ENCODE data around the gene ALOX15B.

Gene ALOX15B

DNA sequence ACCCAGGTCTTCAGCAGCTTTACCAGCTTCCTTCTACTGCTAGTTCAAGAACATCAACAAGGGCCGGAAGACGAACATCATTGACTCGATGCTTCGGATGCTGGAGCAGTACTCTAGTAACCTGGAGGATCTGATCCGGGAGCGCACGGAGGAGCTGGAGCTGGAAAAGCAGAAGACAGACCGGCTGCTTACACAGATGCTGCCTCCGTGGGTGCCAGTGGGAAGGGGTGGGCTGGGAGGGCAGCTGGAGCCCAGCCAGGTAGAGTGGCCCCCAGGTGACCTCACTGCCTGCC lies 24.4 kb upstream of the ALOX15B start:
- TF ChIP-seq, protein P1, sequence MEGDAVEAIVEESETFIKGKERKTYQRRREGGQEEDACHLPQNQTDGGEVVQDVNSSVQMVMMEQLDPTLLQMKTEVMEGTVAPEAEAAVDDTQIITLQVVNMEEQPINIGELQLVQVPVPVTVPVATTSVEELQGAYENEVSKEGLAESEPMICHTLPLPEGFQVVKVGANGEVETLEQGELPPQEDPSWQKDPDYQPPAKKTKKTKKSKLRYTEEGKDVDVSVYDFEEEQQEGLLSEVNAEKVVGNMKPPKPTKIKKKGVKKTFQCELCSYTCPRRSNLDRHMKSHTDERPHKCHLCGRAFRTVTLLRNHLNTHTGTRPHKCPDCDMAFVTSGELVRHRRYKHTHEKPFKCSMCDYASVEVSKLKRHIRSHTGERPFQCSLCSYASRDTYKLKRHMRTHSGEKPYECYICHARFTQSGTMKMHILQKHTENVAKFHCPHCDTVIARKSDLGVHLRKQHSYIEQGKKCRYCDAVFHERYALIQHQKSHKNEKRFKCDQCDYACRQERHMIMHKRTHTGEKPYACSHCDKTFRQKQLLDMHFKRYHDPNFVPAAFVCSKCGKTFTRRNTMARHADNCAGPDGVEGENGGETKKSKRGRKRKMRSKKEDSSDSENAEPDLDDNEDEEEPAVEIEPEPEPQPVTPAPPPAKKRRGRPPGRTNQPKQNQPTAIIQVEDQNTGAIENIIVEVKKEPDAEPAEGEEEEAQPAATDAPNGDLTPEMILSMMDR (IDR thresholded peaks at IDR 0.05; ENCODE audit: borderline replicate concordance, extremely low read depth, low read length, poor library complexity, severe bottlenecking): no peak
- TF ChIP-seq EZH2 (IDR thresholded peaks at IDR 0.05; ENCODE audit: borderline replicate concordance, low read depth, low read length, severe bottlenecking): no peak
- H3K4me2 ChIP-seq (ENCODE audit: insufficient read depth, low read length): no peak overlapping the region
- H3K4me3 ChIP-seq (ENCODE audit: low read depth in 1 of 2, low read length in 2 of 2): no peak overlapping the region
- no peaks in the 10 kb centered on the region for H3K79me2 ChIP-seq (ENCODE audit: insufficient read depth, low read length)
- no peaks in the 10 kb centered on the region for H3K4me1 ChIP-seq (ENCODE audit: insufficient read depth, low read length)
- no peaks in the 10 kb centered on the region for H3K36me3 ChIP-seq (ENCODE audit: insufficient read depth, low read length)
- no peak overlapping the region for H2AFZ ChIP-seq (ENCODE audit: low read depth, low read length)
- H3K9me3 ChIP-seq (ENCODE audit: insufficient read depth, low read length, severe bottlenecking): no peaks in the 10 kb centered on the region
- no peaks in the 10 kb centered on the region; the same call in 1 of the 2 replicates for H4K20me1 ChIP-seq (ENCODE audit: insufficient read depth, low read length)
- H3K27ac ChIP-seq (ENCODE audit: low read length): no peak overlapping the region
- H3K9ac ChIP-seq (ENCODE audit: low read depth, low read length): no peak overlapping the region
- peaks cover 5% of the 10 kb centered on the region for H3K27me3 ChIP-seq (ENCODE audit: insufficient read depth, low read length, poor library complexity)
- DNase-seq: no peak
- no peak for ATAC-seq (ENCODE audit: insufficient read depth, low read depth)

DNA sequence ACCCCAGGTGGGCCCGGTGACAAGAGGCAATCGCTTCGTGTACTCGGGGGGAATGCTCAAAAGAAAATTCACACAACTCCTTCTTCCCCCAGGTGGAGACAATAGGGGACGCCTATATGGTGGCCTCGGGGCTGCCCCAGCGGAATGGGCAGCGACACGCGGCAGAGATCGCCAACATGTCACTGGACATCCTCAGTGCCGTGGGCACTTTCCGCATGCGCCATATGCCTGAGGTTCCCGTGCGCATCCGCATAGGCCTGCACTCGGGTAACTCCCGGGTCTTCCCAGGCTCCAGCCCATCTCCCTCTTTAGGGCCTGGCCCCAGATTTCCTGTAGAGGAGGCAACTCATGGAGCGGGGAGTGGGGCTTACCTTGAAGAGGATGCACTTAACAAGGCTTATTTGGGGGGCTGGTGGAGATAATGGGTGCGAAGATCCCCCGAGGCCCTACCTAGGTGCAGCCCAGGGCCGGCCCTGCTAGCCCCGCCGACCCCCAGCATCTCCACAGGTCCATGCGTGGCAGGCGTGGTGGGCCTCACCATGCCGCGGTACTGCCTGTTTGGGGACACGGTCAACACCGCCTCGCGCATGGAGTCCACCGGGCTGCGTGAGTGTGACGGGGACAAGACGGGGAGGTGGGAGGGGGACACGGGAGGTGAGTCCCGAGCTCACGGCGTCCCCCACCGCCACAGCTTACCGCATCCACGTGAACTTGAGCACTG lies 23.5 kb upstream of the ALOX15B start:
- Histone ChIP-seq H4K20me1 (ENCODE audit: insufficient read depth, low read length) (no peaks in the 10 kb centered on the region; the same call in 1 of the 2 replicates), H2AFZ (ENCODE audit: low read depth, low read length) (no peak overlapping the region), H3K79me2 (ENCODE audit: insufficient read depth, low read length) (no peaks in the 10 kb centered on the region), H3K27ac (ENCODE audit: low read length) (no peak overlapping the region), H3K36me3 (ENCODE audit: insufficient read depth, low read length) (no peaks in the 10 kb centered on the region), H3K4me1 (ENCODE audit: insufficient read depth, low read length) (no peaks in the 10 kb centered on the region), H3K9me3 (ENCODE audit: insufficient read depth, low read length, severe bottlenecking) (no peaks in the 10 kb centered on the region), H3K9ac (ENCODE audit: low read depth, low read length) (no peak overlapping the region), H3K4me3 (ENCODE audit: low read depth in 1 of 2, low read length in 2 of 2) (no peak overlapping the region), H3K27me3 (ENCODE audit: insufficient read depth, low read length, poor library complexity) (peaks cover 9% of the 10 kb centered on the region), H3K4me2 (ENCODE audit: insufficient read depth, low read length) (no peak overlapping the region)
- TF ChIP-seq EZH2 (IDR thresholded peaks at IDR 0.05; ENCODE audit: borderline replicate concordance, low read depth, low read length, severe bottlenecking): no peak
- TF ChIP-seq, protein P1 (IDR thresholded peaks at IDR 0.05; ENCODE audit: borderline replicate concordance, extremely low read depth, low read length, poor library complexity, severe bottlenecking): no peak
- no peak for DNase-seq
- ATAC-seq (ENCODE audit: insufficient read depth, low read depth): no peak

DNA sequence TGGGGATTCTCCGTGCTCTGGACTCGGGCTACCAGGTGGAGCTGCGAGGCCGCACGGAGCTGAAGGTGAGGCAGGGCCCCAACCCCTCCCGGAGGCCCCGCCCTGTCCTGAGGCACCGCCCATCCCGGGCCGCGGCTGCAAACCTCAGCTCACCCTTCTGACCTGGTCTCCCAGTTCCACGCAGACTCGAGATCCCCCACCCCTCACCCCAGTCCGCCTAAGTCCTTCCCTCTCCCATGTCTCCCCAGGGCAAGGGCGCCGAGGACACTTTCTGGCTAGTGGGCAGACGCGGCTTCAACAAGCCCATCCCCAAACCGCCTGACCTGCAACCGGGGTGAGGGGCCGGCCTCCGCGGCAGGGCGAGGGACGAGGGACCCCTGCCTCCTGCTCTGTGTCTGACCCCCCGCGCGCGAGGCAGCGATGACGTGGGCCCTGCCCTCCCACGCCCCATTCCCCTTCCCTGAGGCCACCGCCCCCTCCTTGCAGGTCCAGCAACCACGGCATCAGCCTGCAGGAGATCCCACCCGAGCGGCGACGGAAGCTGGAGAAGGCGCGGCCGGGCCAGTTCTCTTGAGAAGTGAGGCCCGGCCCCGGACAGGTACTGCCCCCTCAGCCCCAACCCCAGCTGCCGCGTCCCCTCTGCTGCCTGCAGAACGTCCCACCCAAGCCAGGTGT lies 22.8 kb upstream of the ALOX15B start:
- peaks cover 9% of the 10 kb centered on the region for H3K27me3 ChIP-seq (ENCODE audit: insufficient read depth, low read length, poor library complexity)
- H3K4me1 ChIP-seq (ENCODE audit: insufficient read depth, low read length): no peaks in the 10 kb centered on the region
- DNase-seq: no peak
- ATAC-seq (ENCODE audit: insufficient read depth, low read depth): no peak
- no peak overlapping the region for H3K9ac ChIP-seq (ENCODE audit: low read depth, low read length)
- TF ChIP-seq, protein P1 (IDR thresholded peaks at IDR 0.05; ENCODE audit: borderline replicate concordance, extremely low read depth, low read length, poor library complexity, severe bottlenecking): no peak
- no peak for TF ChIP-seq EZH2 (IDR thresholded peaks at IDR 0.05; ENCODE audit: borderline replicate concordance, low read depth, low read length, severe bottlenecking)
- no peaks in the 10 kb centered on the region for H3K79me2 ChIP-seq (ENCODE audit: insufficient read depth, low read length)
- H3K9me3 ChIP-seq (ENCODE audit: insufficient read depth, low read length, severe bottlenecking): no peaks in the 10 kb centered on the region
- no peak overlapping the region for H2AFZ ChIP-seq (ENCODE audit: low read depth, low read length)
- H3K4me2 ChIP-seq (ENCODE audit: insufficient read depth, low read length): no peak overlapping the region
- no peak overlapping the region for H3K27ac ChIP-seq (ENCODE audit: low read length)
- no peaks in the 10 kb centered on the region; the same call in 1 of the 2 replicates for H4K20me1 ChIP-seq (ENCODE audit: insufficient read depth, low read length)
- H3K36me3 ChIP-seq (ENCODE audit: insufficient read depth, low read length): no peaks in the 10 kb centered on the region
- H3K4me3 ChIP-seq (ENCODE audit: low read depth in 1 of 2, low read length in 2 of 2): no peak overlapping the region

All from DND-41 (cell line).